Naive thymus-derived CD8-positive, alpha-beta T cell (primary cell): ENCODE measurements around the gene PRKCE. TPM values are rescaled to one million over a fixed set of nuclear protein-coding genes. Genes with fewer than 3 reads are reported as not detected.

ENCODE experiments used
- ATAC-seq, 2 donors: fragments of 150-1000 bp; cut with Tn5 transposase in 1 of 2; sonication (Bioruptor Pico), chemical (Tn5 transposase) in 1 of 2; 1 replicate in 1 of 2; 2 replicates in 1 of 2; pipeline ENCODE4 v1.10.0; 2021; ENCODE audit warnings: mild to moderate bottlenecking in 2 of 2, moderate library complexity in 2 of 2
- POLR2A ChIA-PET: fragments of 350-600 bp; sonication (Branson Sonifier 250); formaldehyde crosslinking; loops from one replicate; lab custom pipeline; 2021; ENCODE audit warnings: antibody characterized with exemption; lab: Charles Lee
- DNase-seq, 10 donors: peaks; one replicate each; pipeline versions ENCODE4 v3.0.0 to v3.0.0-alpha.2; 2020 to 2022
- H3K27ac Mint-ChIP-seq, 10 donors: one replicate each; pipeline ENCODE4 v1.8.0; 2020 to 2022; ENCODE audit warnings: mild to moderate bottlenecking in 10 of 10, mixed read lengths in 10 of 10, moderate library complexity in 4 of 10, inconsistent platforms in 1 of 10
- H3K27me3 Mint-ChIP-seq, 5 donors: one replicate each; pipeline ENCODE4 v1.8.0; 2021 to 2022; ENCODE audit warnings: mixed read lengths in 5 of 5
- H3K36me3 Mint-ChIP-seq, 3 donors: one replicate each; pipeline ENCODE4 v1.8.0; 2020 to 2022; ENCODE audit warnings: mixed read lengths in 3 of 3, mild to moderate bottlenecking in 2 of 3, inconsistent platforms in 1 of 3
- H3K4me1 Mint-ChIP-seq, 4 donors: one replicate each; pipeline ENCODE4 v1.8.0; 2021 to 2022; ENCODE audit warnings: mixed read lengths in 4 of 4
- H3K4me3 Mint-ChIP-seq, 10 donors: one replicate each; pipeline ENCODE4 v1.8.0; 2020 to 2022; ENCODE audit warnings: mild to moderate bottlenecking in 10 of 10, mixed read lengths in 10 of 10, moderate library complexity in 6 of 10, inconsistent platforms in 1 of 10
- H3K9me3 Mint-ChIP-seq, 9 donors: one replicate each; pipeline ENCODE4 v1.8.0; 2020 to 2022; ENCODE audit warnings: mixed read lengths in 9 of 9, mild to moderate bottlenecking in 3 of 9, inconsistent platforms in 1 of 9, moderate library complexity in 1 of 9
- polyA plus RNA-seq, 3 donors: library from polyadenylated mRNA; unstranded; fragments of 300-500 nt; fragmentation: Illumina TruSeq; gene quantifications; one replicate each; pipeline ENCODE4 v1.2.3, GENCODE V29; 2021
- total RNA-seq, 8 experiments: library from RNA in 2 of 8; stranded (reverse) in 2 of 8; gene quantifications; one replicate each; pipeline ENCODE4 v1.2.3 and lab custom pipeline; 2021 to 2026

PRKCE gene
- total and polyA plus RNA-seq, 5 experiments from 2014 or later: 1.6 to 20.2 (median 2.7) TPM

DNA sequence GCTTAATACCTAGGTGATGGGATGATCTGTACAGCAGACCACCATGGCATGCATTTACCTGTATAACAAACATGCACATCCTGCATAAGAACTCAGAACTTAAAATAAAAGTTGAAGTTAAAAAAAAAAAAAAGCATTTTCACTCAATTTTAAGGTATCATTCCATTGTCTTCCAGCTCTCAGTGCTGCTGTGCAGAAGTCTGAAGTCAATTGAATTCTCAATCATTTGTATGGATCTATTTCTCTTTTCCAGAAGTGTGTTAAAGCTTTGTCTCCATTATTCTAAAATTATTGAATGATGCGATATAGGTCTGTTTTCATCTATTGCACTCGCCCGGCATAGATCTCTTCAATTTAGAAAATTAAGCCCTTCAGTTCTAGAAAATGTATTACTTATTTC lies 443.2 kb downstream of the PRKCE start:
- DNase-seq (no peak), ATAC-seq (no peak)
- POLR2A ChIA-PET: no interaction called here
- no peak overlapping the region for H3K27ac Mint-ChIP-seq
- peaks cover 0 to 27% (median 10%) of the 10 kb centered on the region in 3 donors for H3K36me3 Mint-ChIP-seq
- no peaks in the 10 kb centered on the region for H3K27me3 Mint-ChIP-seq
- no peak overlapping the region for H3K4me3 Mint-ChIP-seq
- H3K4me1 Mint-ChIP-seq: no peaks in the 10 kb centered on the region
- peaks cover 0 to 5% (median 0%) of the 10 kb centered on the region in 9 donors for H3K9me3 Mint-ChIP-seq

DNA sequence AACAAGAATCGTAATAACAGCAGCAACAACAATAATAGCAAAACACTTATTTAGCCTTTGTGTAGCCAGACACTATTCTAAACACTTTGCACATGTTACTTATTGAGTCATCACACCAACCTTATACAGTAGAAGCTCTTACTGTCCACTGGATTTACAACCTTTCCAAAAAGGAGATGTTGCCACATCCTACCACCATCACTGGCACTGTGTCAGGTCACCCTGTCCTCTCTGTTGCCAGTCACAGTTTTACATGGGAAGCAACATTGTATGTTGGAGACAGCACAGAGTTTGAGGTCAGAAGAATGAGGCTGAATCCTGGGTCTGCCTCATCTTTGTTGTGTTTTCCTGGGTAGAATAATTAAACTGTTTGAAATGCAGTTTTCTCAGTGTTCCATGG lies 444.4 kb downstream of the PRKCE start:
- H3K27me3 Mint-ChIP-seq: no peaks in the 10 kb centered on the region
- DNase-seq: no peak
- H3K4me1 Mint-ChIP-seq: no peaks in the 10 kb centered on the region
- ATAC-seq: no peak
- H3K27ac Mint-ChIP-seq: no peak overlapping the region
- H3K4me3 Mint-ChIP-seq: no peak overlapping the region
- H3K9me3 Mint-ChIP-seq: peaks cover 0 to 5% (median 0%) of the 10 kb centered on the region in 9 donors
- H3K36me3 Mint-ChIP-seq: peaks cover 0 to 27% (median 9%) of the 10 kb centered on the region in 3 donors
- POLR2A ChIA-PET: no interaction called here

DNA sequence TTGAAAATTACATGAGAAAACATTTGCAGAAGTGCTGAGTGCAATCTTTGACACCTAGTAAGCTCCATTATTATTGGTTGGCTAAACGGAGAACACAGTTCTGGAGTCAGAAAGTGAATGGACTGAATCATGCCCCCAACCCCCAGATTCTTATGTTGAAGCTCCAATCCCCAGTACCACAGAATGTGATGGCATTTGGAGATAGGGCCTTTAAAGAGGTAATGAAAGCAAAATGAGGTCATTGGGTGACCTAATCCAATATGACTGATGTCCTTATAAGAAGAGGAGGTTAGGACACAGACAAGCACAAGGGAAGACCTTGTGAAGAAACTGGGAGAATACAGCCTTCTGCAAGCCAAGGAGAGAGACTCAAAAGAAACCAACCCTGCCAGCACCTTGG lies 444.8 kb downstream of the PRKCE start:
- POLR2A ChIA-PET: no interaction called here
- no peak overlapping the region for H3K27ac Mint-ChIP-seq
- H3K36me3 Mint-ChIP-seq: peaks cover 0 to 29% (median 9%) of the 10 kb centered on the region in 3 donors
- no peak for ATAC-seq
- H3K4me3 Mint-ChIP-seq: no peak overlapping the region
- H3K27me3 Mint-ChIP-seq: no peaks in the 10 kb centered on the region
- DNase-seq: no peak
- peaks cover 0 to 5% (median 0%) of the 10 kb centered on the region in 9 donors for H3K9me3 Mint-ChIP-seq
- H3K4me1 Mint-ChIP-seq: no peaks in the 10 kb centered on the region

DNA sequence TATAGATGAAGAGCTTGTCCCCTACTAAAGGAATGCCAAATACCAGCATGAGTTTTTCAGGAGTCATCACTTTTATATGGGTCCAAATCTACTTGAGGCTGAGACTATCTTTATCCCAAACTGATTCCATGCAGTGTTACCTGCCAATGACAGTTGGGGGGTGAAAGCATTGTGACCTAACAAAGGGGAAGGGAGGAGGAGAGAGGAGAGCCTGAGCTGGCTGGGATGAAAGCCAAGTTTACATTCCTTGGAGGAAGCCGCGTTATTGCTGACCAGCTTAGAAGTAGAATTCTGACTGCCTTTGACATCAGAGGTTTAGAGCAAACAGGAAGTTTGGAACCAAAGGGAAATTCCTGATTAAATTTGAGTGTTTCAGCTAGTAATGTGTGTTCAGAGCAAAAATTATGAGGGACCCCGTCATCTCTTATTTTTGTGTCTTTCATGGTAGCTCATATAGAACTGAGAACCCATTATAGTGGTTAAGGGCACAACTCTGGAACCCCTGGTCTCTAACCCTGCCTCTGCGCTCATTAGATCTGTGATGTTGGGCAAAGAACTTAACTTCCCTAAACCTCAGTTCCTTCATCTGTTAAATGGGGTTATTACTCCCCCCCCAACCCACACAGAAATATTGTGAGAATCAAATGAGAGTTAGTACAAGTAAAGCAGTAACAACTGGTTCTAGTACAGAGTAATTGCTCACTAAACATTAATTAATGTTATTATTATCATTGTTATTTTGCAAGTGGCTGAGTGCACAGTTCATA lies 446.4 kb downstream of the PRKCE start:
- no peak overlapping the region for H3K27ac Mint-ChIP-seq
- peaks cover 0 to 5% (median 0%) of the 10 kb centered on the region in 9 donors for H3K9me3 Mint-ChIP-seq
- no peak overlapping the region for H3K4me3 Mint-ChIP-seq
- POLR2A ChIA-PET: interaction anchor here (0.5 kb wide), 1 partner anchor 1059 kb away, joined by 3 read pairs; no protein-coding TSS in a partner anchor
- no peaks in the 10 kb centered on the region for H3K27me3 Mint-ChIP-seq
- peaks cover 0 to 36% (median 9%) of the 10 kb centered on the region in 3 donors for H3K36me3 Mint-ChIP-seq
- H3K4me1 Mint-ChIP-seq: no peaks in the 10 kb centered on the region
- ATAC-seq (no peak), DNase-seq (no peak)

DNA sequence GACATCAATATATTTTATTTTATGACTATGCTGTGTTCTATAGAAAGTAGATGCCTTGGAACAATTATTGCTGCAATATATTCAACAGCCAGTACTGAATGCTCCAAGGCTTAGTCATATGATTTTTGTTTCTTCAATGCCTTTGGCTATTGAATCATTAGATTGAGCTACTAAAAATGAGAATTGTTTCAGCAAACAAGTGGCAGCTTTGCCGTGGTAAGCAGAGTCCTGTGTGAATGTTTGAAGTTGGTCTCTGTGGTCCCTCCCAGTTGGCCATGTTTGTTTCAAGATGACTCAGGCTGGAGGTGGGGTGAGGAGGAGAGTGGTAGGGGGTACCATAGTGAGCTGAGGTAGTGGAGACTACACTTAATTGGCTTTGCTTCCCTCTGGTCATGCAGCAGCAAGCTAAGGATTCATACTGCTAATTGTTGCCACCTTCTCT lies 447.2 kb downstream of the PRKCE start:
- Mint-ChIP-seq H3K27ac (peak overlapping the region in 1 of 10 donors; percentile 38), H3K4me3 (no peak overlapping the region), H3K4me1 (no peaks in the 10 kb centered on the region), H3K36me3 (peaks cover 0 to 36% (median 9%) of the 10 kb centered on the region in 3 donors), H3K27me3 (no peaks in the 10 kb centered on the region), H3K9me3 (peaks cover 0 to 5% (median 0%) of the 10 kb centered on the region in 9 donors)
- POLR2A ChIA-PET: no interaction called here
- DNase-seq (no peak), ATAC-seq (no peak)

DNA sequence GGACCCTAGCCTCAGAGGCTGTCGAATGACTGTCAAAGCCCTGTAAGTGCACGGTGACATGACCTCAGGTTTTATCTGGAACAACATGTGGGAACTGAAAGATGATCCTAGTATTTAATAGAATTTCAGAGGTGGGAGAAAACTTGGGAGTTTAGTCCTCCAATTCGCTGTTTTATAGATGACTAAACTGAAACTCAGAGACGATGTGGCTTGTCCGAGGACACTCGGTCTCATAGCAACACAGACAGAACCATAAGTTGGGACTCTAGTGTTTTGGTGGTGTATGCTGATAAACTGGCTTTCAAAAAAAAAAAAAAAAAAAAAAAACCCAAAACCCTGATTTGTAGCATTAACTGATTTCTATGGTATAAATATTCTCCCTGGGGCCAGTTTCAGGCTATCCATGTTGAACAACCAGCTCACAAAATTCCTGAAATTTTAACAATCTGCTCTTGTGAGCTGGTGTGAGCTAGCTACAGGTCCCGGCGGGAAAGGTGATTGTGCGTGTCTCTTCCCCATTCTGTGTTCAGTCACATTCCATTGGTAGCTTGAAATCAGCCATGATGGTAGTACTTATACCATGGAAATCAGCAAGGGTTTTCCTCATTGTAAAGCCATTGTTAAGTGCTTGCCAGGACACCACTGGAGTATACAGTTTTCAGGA lies 450.2 kb downstream of the PRKCE start:
- H3K36me3 Mint-ChIP-seq: peaks cover 16 to 40% (median 19%) of the 10 kb centered on the region in 3 donors
- ATAC-seq: no peak
- no peaks in the 10 kb centered on the region for H3K4me1 Mint-ChIP-seq
- no peak overlapping the region for H3K4me3 Mint-ChIP-seq
- H3K27me3 Mint-ChIP-seq: no peaks in the 10 kb centered on the region
- peaks cover 0 to 21% (median 15%) of the 10 kb centered on the region in 9 donors for H3K9me3 Mint-ChIP-seq
- H3K27ac Mint-ChIP-seq: no peak overlapping the region
- no peak for DNase-seq
- POLR2A ChIA-PET: no interaction called here

DNA sequence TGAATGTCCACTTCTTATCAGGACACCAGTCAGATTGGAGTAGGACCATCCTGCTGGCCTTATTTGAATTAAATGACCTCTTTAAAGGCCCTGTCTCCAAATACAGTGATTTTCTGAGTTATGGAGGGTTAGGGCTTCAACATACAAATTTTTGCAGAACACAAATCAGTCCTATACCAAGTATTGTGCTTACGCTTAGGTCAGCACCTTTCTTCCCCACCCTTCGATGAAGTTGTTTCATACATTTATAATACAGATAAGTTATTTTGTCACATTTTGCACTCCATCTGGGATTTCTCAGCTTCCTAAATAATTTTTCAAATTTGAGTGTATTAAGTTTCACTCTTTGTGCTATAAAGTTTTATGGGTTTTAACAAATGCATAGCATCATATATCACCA lies 455.2 kb downstream of the PRKCE start:
- peaks cover 14 to 40% (median 29%) of the 10 kb centered on the region in 3 donors for H3K36me3 Mint-ChIP-seq
- ATAC-seq: no peak
- H3K4me1 Mint-ChIP-seq: no peaks in the 10 kb centered on the region
- H3K4me3 Mint-ChIP-seq: no peak overlapping the region
- peaks cover 0 to 22% (median 15%) of the 10 kb centered on the region in 9 donors for H3K9me3 Mint-ChIP-seq
- peak overlapping the region in 1 of 10 donors; percentile 65 for H3K27ac Mint-ChIP-seq
- no peaks in the 10 kb centered on the region for H3K27me3 Mint-ChIP-seq
- no peak for DNase-seq
- POLR2A ChIA-PET: no interaction called here

DNA sequence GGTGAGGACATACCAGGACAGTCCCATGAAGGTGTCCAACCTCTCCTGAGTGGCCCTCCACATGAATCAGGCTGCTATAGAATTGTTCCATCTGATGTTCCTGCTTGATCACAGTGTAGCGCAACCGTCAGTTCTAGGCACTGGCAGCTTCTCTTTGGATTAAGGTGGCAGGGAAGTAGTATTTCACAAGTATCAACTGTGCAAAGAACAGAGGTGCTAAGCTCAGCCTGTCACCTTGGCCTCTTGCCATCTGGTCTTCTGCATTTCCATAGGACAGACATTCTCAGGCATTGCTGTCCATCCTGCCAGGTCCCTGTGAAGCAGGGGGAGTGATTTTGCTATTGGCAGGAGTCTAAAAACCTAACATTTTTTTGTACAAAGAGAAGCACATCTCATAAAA lies 463.5 kb downstream of the PRKCE start:
- no peak for DNase-seq
- peaks cover 0 to 6% (median 0%) of the 10 kb centered on the region in 9 donors for H3K9me3 Mint-ChIP-seq

DNA sequence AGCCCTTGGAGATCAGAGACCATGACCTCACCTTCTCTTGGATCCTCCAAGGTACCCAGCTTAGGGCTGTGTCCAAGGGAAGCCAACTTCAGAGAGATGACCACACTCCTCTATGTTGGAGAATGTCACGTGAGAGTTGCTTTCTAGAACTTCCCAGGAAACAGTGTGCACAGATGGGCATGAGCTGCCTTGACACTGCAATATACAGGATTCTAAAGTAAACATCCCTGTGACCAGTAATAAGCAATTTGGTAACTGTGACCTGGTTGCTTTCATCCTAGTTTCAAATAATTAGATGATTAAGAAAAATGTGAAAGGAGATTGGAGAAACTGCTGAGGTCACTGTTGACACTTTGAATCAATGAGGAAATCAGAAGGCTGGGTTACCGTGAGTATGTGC lies 464.7 kb downstream of the PRKCE start:
- Mint-ChIP-seq H3K36me3 (peaks cover 2 to 20% (median 10%) of the 10 kb centered on the region in 3 donors), H3K9me3 (peaks cover 0 to 6% (median 0%) of the 10 kb centered on the region in 9 donors), H3K27me3 (no peaks in the 10 kb centered on the region), H3K27ac (no peak overlapping the region), H3K4me1 (peaks cover 0 to 5% (median 2%) of the 10 kb centered on the region in 4 donors), H3K4me3 (no peak overlapping the region)
- ATAC-seq: no peak
- POLR2A ChIA-PET: no interaction called here
- DNase-seq: no peak

More for the DNA sequence above, 463.5 kb downstream of the PRKCE start:
- POLR2A ChIA-PET: no interaction called here
- Mint-ChIP-seq H3K4me3 (no peak overlapping the region), H3K27me3 (no peaks in the 10 kb centered on the region), H3K27ac (no peak overlapping the region), H3K4me1 (peaks cover 0 to 5% (median 2%) of the 10 kb centered on the region in 4 donors), H3K36me3 (peaks cover 2 to 21% (median 10%) of the 10 kb centered on the region in 3 donors)
- no peak for ATAC-seq

DNA sequence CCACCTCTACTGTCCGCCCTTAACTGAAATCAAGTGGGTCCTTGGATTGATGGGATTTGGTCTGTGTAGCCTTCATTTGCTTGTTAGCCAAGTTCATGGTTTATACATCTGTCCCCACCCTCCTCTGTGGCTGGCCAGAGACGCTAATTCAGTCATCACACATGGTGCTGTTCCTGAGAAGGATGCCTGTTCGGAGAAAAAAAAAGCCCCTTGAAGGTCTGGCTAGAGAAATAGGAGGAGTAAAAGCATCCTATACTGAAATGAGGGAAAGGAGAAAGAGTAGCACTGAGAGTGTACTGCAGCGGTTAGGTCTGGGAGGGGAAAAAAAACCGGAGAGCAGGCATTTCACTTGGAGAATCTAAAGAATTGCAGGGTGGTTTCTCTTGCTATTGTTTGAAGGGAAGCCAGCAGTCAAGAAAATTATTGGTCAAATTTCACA lies 465.1 kb downstream of the PRKCE start:
- Mint-ChIP-seq H3K9me3 (peaks cover 0 to 5% (median 0%) of the 10 kb centered on the region in 9 donors), H3K36me3 (peaks cover 2 to 17% (median 6%) of the 10 kb centered on the region in 3 donors), H3K27ac (no peak overlapping the region), H3K27me3 (no peaks in the 10 kb centered on the region), H3K4me3 (no peak overlapping the region), H3K4me1 (peaks cover 0 to 5% (median 2%) of the 10 kb centered on the region in 4 donors)
- DNase-seq (no peak), ATAC-seq (no peak)
- POLR2A ChIA-PET: no interaction called here

DNA sequence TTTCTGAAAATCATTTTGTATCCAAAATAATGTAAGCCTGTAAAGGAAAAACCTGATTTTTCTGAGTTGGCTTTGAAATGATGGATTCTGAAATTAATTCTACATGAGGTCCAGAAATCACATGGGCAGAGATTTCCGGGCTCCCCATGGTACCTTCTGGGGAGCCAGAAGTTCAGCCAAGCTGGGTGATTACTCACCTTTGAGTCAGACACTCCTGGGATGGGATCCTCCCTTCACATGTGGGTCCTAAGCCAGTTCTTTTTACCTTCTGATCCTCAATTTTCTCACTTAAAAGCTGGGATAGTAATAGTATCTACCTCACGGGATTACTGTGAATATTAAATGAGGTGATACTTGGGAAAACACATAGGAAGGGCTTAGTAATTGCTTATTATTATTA lies 465.9 kb downstream of the PRKCE start:
- Mint-ChIP-seq H3K27me3 (no peaks in the 10 kb centered on the region), H3K27ac (no peak overlapping the region), H3K4me1 (peaks cover 0 to 5% (median 2%) of the 10 kb centered on the region in 4 donors), H3K4me3 (no peak overlapping the region), H3K9me3 (peaks cover 0 to under 1% (median 0%) of the 10 kb centered on the region in 9 donors), H3K36me3 (peaks cover 0 to 14% (median 2%) of the 10 kb centered on the region in 3 donors)
- DNase-seq (no peak), ATAC-seq (no peak)
- POLR2A ChIA-PET: no interaction called here

DNA sequence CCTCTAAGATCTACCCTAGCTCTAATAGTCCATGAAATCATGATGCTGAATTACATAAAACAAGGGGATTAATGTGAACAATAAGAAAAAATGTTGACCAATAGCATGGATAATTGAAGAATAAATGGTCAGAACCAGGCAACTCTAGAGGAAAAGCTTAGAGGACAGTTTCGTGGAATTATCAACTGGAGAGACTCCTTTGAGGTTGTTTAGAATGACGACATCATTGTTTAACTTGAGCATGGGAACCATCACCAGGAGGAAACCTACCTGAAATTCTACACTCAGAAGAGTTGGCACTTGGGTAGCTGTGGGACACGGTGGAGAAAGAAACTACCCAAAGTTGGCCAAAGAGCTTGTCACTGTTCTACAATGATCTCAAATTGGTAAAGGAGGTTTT lies 466.5 kb downstream of the PRKCE start:
- H3K4me3 Mint-ChIP-seq: no peak overlapping the region
- H3K36me3 Mint-ChIP-seq: peaks cover 0 to 14% (median 2%) of the 10 kb centered on the region in 3 donors
- H3K27me3 Mint-ChIP-seq: no peaks in the 10 kb centered on the region
- ATAC-seq: no peak
- peaks cover 0 to 5% (median 2%) of the 10 kb centered on the region in 4 donors for H3K4me1 Mint-ChIP-seq
- POLR2A ChIA-PET: no interaction called here
- no peak for DNase-seq
- H3K9me3 Mint-ChIP-seq: no peaks in the 10 kb centered on the region
- H3K27ac Mint-ChIP-seq: no peak overlapping the region
